MM.1S (cell line): ENCODE data around the gene UNC13C.

Experiments used
- DNase-seq: peaks from one replicate; pipeline ENCODE4 v3.0.0-alpha.2; 2015
- H2AFZ ChIP-seq: fragments of 300-600 bp; sonication (generic); 2 replicates; pipeline ENCODE4 v1.6.0; 2016; ENCODE audit warnings: antibody characterized with exemption, low read length
- H3F3A ChIP-seq: fragments of 300-600 bp; sonication (generic); 2 replicates; pipeline ENCODE4 v1.6.1; 2016; ENCODE audit warnings: mild to moderate bottlenecking, antibody characterized with exemption, low read length, moderate library complexity, mixed read lengths; ENCODE audit not compliant: insufficient read depth
- H3K27ac ChIP-seq: fragments of 300-600 bp; sonication (generic); 2 replicates; pipeline ENCODE4 v1.5.1; 2016; ENCODE audit warnings: mild to moderate bottlenecking, low read length
- H3K27me3 ChIP-seq: fragments of 300-600 bp; sonication (generic); replicated peaks from 2 replicates; pipeline ENCODE4 v1.6.0; 2016; ENCODE audit warnings: low read length; ENCODE audit not compliant: insufficient read depth
- H3K36me3 ChIP-seq: fragments of 300-600 bp; sonication (generic); replicated peaks from 2 replicates; pipeline ENCODE4 v1.6.1; 2016; ENCODE audit warnings: mild to moderate bottlenecking, low read length, mixed read lengths; ENCODE audit not compliant: insufficient read depth
- H3K4me1 ChIP-seq: fragments of 300-600 bp; sonication (generic); 2 replicates; pipeline ENCODE4 v1.6.1; 2016; ENCODE audit warnings: low read length, mixed read lengths
- H3K4me2 ChIP-seq: fragments of 300-600 bp; sonication (generic); 2 replicates; pipeline ENCODE4 v1.6.0; 2016; ENCODE audit warnings: low read depth, low read length
- H3K4me3 ChIP-seq: fragments of 300-600 bp; sonication (generic); 2 replicates; pipeline ENCODE4 v1.5.1; 2016; ENCODE audit warnings: low read length, mixed read lengths
- H3K79me2 ChIP-seq: fragments of 300-600 bp; sonication (generic); 2 replicates; pipeline ENCODE4 v1.6.1; 2016; ENCODE audit warnings: mixed run types, low read length, mixed read lengths
- H3K9ac ChIP-seq: fragments of 300-600 bp; sonication (generic); 2 replicates; pipeline ENCODE4 v1.6.1; 2016; ENCODE audit warnings: low read length, mixed read lengths
- H3K9me2 ChIP-seq: fragments of 300-600 bp; sonication (generic); replicated peaks from 2 replicates; pipeline ENCODE4 v1.6.1; 2016; ENCODE audit warnings: mild to moderate bottlenecking, low read length, mixed read lengths; ENCODE audit not compliant: insufficient read depth
- H3K9me3 ChIP-seq: fragments of 300-600 bp; sonication (generic); replicated peaks from 2 replicates; pipeline ENCODE4 v1.6.1; 2016; ENCODE audit warnings: mild to moderate bottlenecking, low read length, mixed read lengths; ENCODE audit not compliant: insufficient read depth
- H4K20me1 ChIP-seq: fragments of 300-600 bp; sonication (generic); 2 replicates; pipeline ENCODE4 v1.6.1; 2016; ENCODE audit warnings: mild to moderate bottlenecking, low read length, moderate library complexity, mixed read lengths; ENCODE audit not compliant: insufficient read depth
- EZH2 ChIP-seq: fragments of 300-600 bp; sonication (generic); optimal IDR thresholded peaks from 2 replicates; pipeline ENCODE3; 2017; ENCODE audit warnings: low read depth, mild to moderate bottlenecking, antibody characterized with exemption, low read length, mixed read lengths
- EZH2phosphoT487 ChIP-seq: fragments of 300-600 bp; sonication (generic); IDR thresholded peaks from 2 replicates; pipeline ENCODE4 v1.6.1; 2018; ENCODE audit warnings: antibody characterized with exemption, low read length
- TF ChIP-seq, protein P1 (sequence below): fragments of 300-600 bp; sonication (generic); IDR thresholded peaks from 2 replicates; pipeline ENCODE4 v1.5.1; 2016; ENCODE audit warnings: antibody characterized with exemption, low read length, mixed read lengths

UNC13C gene

DNA sequence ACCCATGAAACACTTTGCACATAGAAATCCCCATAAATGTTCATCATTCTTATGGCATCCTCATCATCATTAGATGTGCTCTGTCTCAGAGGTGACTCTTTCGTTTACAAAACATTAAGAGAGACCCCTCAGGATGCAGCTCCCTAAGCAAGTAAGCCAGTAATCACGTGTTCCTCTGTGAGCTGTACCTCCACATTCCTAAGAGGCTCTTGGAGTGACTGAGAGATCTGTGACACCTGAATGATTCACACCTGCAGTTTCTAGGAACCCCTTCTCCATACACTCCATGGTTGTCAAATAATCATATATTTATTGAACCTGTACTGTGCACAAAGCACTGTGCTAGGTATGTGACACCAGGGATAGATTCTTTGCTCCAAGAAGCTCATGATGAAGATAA lies 602.4 kb downstream of the UNC13C start:
- no peaks in the 10 kb centered on the region for H4K20me1 ChIP-seq
- H3K4me1 ChIP-seq, result peaks cover 38% of the 10 kb centered on the region
- H3K4me3 ChIP-seq, result no peak overlapping the region
- no peak for DNase-seq
- no peak overlapping the region for H3K27ac ChIP-seq
- H3K79me2 ChIP-seq, result peaks cover 12% of the 10 kb centered on the region
- H3K9me2 ChIP-seq, result no peaks in the 10 kb centered on the region
- H3F3A ChIP-seq, result no peaks in the 10 kb centered on the region; the same call in 1 of the 2 replicates
- no peaks in the 10 kb centered on the region for H3K9me3 ChIP-seq
- no peak overlapping the region for H3K4me2 ChIP-seq
- TF ChIP-seq, protein P1, sequence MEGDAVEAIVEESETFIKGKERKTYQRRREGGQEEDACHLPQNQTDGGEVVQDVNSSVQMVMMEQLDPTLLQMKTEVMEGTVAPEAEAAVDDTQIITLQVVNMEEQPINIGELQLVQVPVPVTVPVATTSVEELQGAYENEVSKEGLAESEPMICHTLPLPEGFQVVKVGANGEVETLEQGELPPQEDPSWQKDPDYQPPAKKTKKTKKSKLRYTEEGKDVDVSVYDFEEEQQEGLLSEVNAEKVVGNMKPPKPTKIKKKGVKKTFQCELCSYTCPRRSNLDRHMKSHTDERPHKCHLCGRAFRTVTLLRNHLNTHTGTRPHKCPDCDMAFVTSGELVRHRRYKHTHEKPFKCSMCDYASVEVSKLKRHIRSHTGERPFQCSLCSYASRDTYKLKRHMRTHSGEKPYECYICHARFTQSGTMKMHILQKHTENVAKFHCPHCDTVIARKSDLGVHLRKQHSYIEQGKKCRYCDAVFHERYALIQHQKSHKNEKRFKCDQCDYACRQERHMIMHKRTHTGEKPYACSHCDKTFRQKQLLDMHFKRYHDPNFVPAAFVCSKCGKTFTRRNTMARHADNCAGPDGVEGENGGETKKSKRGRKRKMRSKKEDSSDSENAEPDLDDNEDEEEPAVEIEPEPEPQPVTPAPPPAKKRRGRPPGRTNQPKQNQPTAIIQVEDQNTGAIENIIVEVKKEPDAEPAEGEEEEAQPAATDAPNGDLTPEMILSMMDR, result no peak
- TF ChIP-seq EZH2phosphoT487, result no peak
- TF ChIP-seq EZH2, result no peak
- H2AFZ ChIP-seq, result no peak overlapping the region
- no peak overlapping the region for H3K9ac ChIP-seq
- no peaks in the 10 kb centered on the region for H3K36me3 ChIP-seq
- no peaks in the 10 kb centered on the region for H3K27me3 ChIP-seq

DNA sequence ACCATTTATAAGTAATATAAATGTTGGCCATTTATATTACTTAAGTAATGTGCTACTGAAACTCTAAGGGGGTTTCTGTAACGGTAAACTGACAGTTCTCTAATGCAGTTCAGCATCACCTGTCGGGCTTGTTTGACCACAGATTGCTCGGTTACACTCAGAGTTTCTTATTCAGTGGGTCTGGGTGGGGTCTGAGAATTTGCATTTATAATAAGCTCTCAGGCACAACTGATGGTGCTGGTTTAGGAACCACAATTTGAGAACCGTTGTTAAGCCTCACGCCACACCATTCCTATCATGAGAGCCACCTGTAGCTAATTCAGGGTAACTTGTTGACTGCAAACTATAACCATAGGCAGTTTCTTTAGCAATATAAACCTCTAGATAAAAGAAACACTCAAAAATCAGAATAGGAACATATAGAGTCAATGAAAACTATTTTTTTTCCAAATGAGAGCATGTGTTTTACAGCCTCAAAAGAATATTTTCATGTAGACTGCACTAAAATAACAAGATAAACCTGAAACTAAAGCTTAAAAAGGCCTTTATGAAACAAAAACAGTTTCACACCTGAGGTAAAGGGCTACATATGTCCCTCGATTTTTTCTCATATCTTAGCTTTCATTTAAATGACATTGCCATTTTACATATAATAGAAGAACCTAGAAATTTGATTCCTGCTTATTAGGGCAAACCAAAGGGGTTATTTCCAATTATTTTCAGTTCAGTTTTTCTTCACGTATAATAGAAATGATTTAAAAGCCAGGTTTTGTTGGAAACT lies 604.8 kb downstream of the UNC13C start:
- TF ChIP-seq EZH2 (no peak), EZH2phosphoT487 (no peak)
- TF ChIP-seq, protein P1, result no peak
- no peaks in the 10 kb centered on the region for H3K27me3 ChIP-seq
- H2AFZ ChIP-seq, result no peak overlapping the region
- H3K4me1 ChIP-seq, result peaks cover 44% of the 10 kb centered on the region
- H3F3A ChIP-seq, result no peaks in the 10 kb centered on the region; the same call in 1 of the 2 replicates
- no peaks in the 10 kb centered on the region for H4K20me1 ChIP-seq
- H3K4me2 ChIP-seq, result no peak overlapping the region; the same call in 1 of the 2 replicates
- no peaks in the 10 kb centered on the region for H3K9me3 ChIP-seq
- no peaks in the 10 kb centered on the region; the same call in 1 of the 2 replicates for H3K36me3 ChIP-seq
- H3K27ac ChIP-seq, result no peak overlapping the region
- DNase-seq, result peak; percentile 97
- no peak overlapping the region; the same call in 1 of the 2 replicates for H3K9ac ChIP-seq
- peaks cover 36% of the 10 kb centered on the region for H3K79me2 ChIP-seq
- no peaks in the 10 kb centered on the region for H3K9me2 ChIP-seq
- no peak overlapping the region for H3K4me3 ChIP-seq

DNA sequence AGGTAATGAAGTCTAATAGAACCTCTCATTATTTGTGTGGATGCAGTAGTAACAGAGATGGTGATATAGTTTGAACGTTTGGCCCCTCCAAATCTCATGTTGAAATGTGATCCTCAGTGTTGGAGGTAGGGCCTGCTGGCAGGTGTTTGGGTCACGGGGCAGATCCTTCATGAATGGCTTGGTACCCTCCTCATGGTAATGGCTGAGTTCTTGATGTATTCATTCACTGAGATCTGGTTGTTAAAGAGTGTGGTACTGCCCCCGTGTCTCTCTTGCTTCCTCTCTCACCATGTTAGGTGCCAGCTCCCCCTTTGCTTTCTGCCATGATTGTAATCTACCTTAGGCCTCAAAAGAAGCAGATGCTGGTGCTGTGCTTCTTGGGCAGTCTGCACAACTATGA lies 606.8 kb downstream of the UNC13C start:
- H2AFZ ChIP-seq, result no peak overlapping the region
- no peak overlapping the region for H3K9ac ChIP-seq
- H3K4me3 ChIP-seq, result no peak overlapping the region
- no peak for DNase-seq
- H3K27ac ChIP-seq, result no peak overlapping the region
- no peak for TF ChIP-seq EZH2phosphoT487
- TF ChIP-seq EZH2, result no peak
- TF ChIP-seq, protein P1, result no peak
- peaks cover 44% of the 10 kb centered on the region for H3K4me1 ChIP-seq
- H3K36me3 ChIP-seq, result no peaks in the 10 kb centered on the region; the same call in 1 of the 2 replicates
- no peak overlapping the region for H3K4me2 ChIP-seq
- H3F3A ChIP-seq, result no peaks in the 10 kb centered on the region; the same call in 1 of the 2 replicates
- no peaks in the 10 kb centered on the region for H3K9me3 ChIP-seq
- H4K20me1 ChIP-seq, result no peaks in the 10 kb centered on the region
- H3K27me3 ChIP-seq, result no peaks in the 10 kb centered on the region
- peaks cover 53% of the 10 kb centered on the region for H3K79me2 ChIP-seq
- H3K9me2 ChIP-seq, result no peaks in the 10 kb centered on the region
